ENCODE results near the gene SI.

DNA sequence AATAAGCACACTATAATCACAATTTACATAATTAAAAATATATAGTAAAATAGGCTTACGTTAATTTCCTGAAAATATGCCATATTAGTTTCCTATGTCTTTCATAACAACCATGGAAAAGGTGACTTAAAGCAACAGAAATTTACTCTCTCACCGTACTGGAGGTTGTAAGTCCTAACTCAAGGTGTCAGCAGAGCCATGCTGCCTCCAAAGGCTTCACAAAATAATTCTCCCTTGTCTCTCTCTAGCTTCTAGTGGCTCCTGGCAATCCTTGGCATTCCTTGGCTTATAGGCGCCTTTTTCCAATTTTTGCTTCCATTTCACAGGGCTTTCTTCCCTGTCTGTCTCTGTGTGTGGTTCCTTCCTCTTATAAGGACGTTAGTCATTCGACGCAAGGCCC is 7.6 kb downstream of the SI start:
- no peak for TF ChIP-seq GABPA (IDR thresholded peaks at IDR 0.05; ENCODE audit: low read depth)
- TF ChIP-seq, protein P1, sequence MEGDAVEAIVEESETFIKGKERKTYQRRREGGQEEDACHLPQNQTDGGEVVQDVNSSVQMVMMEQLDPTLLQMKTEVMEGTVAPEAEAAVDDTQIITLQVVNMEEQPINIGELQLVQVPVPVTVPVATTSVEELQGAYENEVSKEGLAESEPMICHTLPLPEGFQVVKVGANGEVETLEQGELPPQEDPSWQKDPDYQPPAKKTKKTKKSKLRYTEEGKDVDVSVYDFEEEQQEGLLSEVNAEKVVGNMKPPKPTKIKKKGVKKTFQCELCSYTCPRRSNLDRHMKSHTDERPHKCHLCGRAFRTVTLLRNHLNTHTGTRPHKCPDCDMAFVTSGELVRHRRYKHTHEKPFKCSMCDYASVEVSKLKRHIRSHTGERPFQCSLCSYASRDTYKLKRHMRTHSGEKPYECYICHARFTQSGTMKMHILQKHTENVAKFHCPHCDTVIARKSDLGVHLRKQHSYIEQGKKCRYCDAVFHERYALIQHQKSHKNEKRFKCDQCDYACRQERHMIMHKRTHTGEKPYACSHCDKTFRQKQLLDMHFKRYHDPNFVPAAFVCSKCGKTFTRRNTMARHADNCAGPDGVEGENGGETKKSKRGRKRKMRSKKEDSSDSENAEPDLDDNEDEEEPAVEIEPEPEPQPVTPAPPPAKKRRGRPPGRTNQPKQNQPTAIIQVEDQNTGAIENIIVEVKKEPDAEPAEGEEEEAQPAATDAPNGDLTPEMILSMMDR (IDR thresholded peaks at IDR 0.05; ENCODE audit: insufficient read depth, low read length) = no peak

All from HL-60 (cell line).